ENCODE measurements around the gene SHTN1.

The SHTN1 gene

DNA sequence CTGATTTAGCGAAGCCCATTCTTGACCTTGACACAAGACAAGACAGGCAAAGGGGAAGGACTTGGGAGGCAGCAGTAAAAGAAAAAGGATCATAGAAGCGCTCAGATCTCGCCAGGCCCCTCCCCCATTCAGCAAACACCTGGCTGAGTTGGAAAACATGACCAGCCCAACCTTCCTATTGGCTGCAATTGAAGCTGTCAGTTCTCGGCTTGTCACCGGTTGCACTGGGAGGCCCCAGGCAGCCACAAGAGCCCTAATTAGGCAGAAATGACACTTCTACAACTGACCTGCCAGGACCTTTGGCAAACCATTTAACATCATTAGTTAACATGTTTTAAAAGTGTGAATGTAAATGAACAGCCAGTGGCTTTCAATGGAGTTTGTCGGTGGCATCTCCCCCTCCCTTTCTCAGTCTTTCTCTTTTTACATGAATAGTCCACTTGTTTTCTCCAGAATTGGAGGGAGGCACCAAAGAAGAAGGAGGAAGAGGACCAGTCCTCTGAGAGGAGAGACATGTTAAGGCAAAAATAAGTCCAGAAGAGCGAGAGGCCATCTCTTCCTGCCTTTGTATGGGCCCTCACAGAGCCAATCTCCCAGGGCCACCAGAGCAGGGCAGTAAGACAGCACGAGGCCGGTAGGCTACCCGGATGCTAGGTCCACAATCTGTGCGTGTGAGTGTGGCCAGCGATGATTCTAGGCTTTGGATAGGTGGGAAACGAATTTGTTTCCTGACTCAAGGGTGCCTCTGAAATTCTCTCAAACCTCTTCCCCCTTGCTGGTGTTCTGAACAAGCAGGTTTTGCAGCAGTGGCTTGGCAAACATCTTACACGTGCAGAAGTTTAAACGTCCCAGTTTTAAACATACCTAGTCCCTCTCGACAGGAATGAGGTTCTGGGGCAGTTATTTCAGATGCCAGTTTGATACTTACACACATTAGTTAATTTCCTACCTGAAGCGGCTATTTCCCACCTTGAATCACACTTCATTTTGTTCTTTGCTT, 170.7 kb downstream of the SHTN1 start:
- no peak for DNase-seq (ENCODE audit: low spot score)

DNA sequence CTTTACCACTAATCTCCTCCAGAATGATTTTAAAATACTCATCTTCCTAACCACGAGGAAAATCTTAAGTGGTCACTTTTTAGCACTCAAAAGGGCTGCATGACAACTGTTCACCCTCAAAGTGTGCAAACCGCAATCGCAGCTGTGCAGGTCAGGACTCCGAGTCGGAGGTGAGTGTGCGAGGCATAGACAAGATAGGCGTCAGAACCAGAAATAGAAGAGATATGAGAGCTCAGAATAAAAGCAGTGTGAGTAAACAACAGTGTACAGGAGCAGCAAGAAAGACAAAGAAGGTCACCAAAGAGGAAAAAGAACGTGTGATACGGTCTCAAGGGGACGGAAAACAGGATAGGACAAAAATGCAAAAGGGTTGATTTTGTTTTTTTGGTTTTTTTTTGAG, 173.2 kb downstream of the SHTN1 start:
- DNase-seq (ENCODE audit: low spot score): no peak
